K562 (cell line): ENCODE results near the gene ALAS2. TPM values are rescaled to one million over a fixed set of nuclear protein-coding genes. Genes with fewer than 3 reads are reported as not detected.
"Not testable (repeated sequence)": the region's sequence is repeated elsewhere in the genome, so short reads cannot be mapped to it uniquely, and the experiment has no call there.

ENCODE experiments used
- ATAC-seq: fragments of 200-7000 bp; cut with Tn5 transposase; 3 replicates; pipeline ENCODE4 v1.9.1; 2020; ENCODE audit warnings: moderate library complexity
- BruUV-seq: library from RNA; stranded (reverse); fragments of 400-500 nt; replicated peaks from 2 replicates; lab custom pipeline; 2021; lab: Mats Ljungman, UMichigan
- CTCF ChIA-PET: fragments of 300-600 bp; formaldehyde crosslinking; extraction: SDS; loops from one replicate; lab custom pipeline; 2021; ENCODE audit warnings: low intra/inter-chr PET ratio; lab: Yijun Ruan, JAX
- POLR2A ChIA-PET: fragments of 300-600, 350-650 bp; sonication (Branson Sonifier 250); formaldehyde crosslinking; extraction: SDS; loops from one replicate; lab custom pipeline; 2021; ENCODE audit warnings: antibody characterized with exemption, inconsistent platforms; lab: Yijun Ruan, JAX
- DNase-seq, 4 experiments: peaks; one replicate each; pipeline versions ENCODE4 v3.0.0 to v3.0.0-alpha.2; 2011 to 2018; ENCODE audit warnings: low spot score in 3 of 4, mixed read lengths in 3 of 4; ENCODE audit errors: extremely low read depth in 1 of 4
- FAIRE-seq: peaks from 2 replicates; lab custom pipeline; 2011; peaks lifted over from hg19 to GRCh38; lab: Jason Lieb, UNC
- H2AFZ ChIP-seq: 2 replicates; pipeline ENCODE4 v1.6.0; 2011; ENCODE audit warnings: low read depth, low read length, control low read depth, inconsistent platforms
- H3K27ac ChIP-seq: fragments of 200-600 bp; 3 replicates; pipeline ENCODE4 v1.8.0; 2011; ENCODE audit warnings: low read depth, mild to moderate bottlenecking, control low read depth, inconsistent platforms, low read length, moderate library complexity, mixed read lengths; ENCODE audit errors: extremely low read depth
- H3K27me3 ChIP-seq, 2 experiments: fragments of 300-600 bp in 1 of 2; 2 replicates in 1 of 2; 3 replicates in 1 of 2; pipeline versions ENCODE4 v1.6.0 to v1.8.0; 2011; ENCODE audit warnings: inconsistent platforms in 2 of 2, low read length in 2 of 2, mild to moderate bottlenecking in 1 of 2, mixed read lengths in 1 of 2, moderate library complexity in 1 of 2; ENCODE audit not compliant: control insufficient read depth in 2 of 2, insufficient read depth in 2 of 2
- H3K36me3 ChIP-seq: fragments of 300-600 bp; 3 replicates; pipeline ENCODE4 v1.8.0; 2011; ENCODE audit warnings: mild to moderate bottlenecking, low read length, inconsistent platforms; ENCODE audit not compliant: control insufficient read depth, insufficient read depth
- H3K4me1 ChIP-seq, 2 experiments: fragments of 200-600 bp in 1 of 2; replicated peaks in 1 of 2; 2 replicates in 1 of 2; 3 replicates in 1 of 2; pipeline versions ENCODE4 v1.5.1 to v1.8.0; 2011; ENCODE audit warnings: inconsistent platforms in 2 of 2, low read length in 2 of 2, mild to moderate bottlenecking in 1 of 2, mixed read lengths in 1 of 2, moderate library complexity in 1 of 2; ENCODE audit not compliant: control insufficient read depth in 2 of 2, insufficient read depth in 2 of 2
- H3K4me2 ChIP-seq: 2 replicates; pipeline ENCODE4 v1.6.1; 2011; ENCODE audit warnings: low read length, control low read depth, inconsistent platforms, mixed read lengths; ENCODE audit not compliant: insufficient read depth
- H3K4me3 ChIP-seq: fragments of 200-600 bp; sonication (generic), shearing (Covaris generic); 2 replicates; pipeline ENCODE4 v1.5.1; 2016; ENCODE audit warnings: control low read depth, inconsistent platforms
- H3K79me2 ChIP-seq: fragments of 200-600 bp; 3 replicates; pipeline ENCODE4 v1.8.0; 2011; ENCODE audit warnings: low read length, inconsistent platforms; ENCODE audit not compliant: control insufficient read depth, insufficient read depth
- H3K9ac ChIP-seq, 2 experiments: 2 replicates each; pipeline versions ENCODE4 v1.6.0 to v1.6.1; 2011; ENCODE audit warnings: low read depth in 2 of 2, low read length in 2 of 2, control low read depth in 1 of 2, inconsistent platforms in 1 of 2, mild to moderate bottlenecking in 1 of 2, mixed read lengths in 1 of 2; ENCODE audit not compliant: insufficient read depth in 1 of 2
- H3K9me1 ChIP-seq: one replicate; pipeline ENCODE4 v1.6.0; 2011; ENCODE audit warnings: inconsistent platforms, mild to moderate bottlenecking, low read length, moderate library complexity; ENCODE audit not compliant: control insufficient read depth, insufficient read depth
- H3K9me3 ChIP-seq: replicated peaks from 2 replicates; pipeline ENCODE4 v1.5.1; 2011; ENCODE audit warnings: low read depth, low read length, inconsistent platforms; ENCODE audit not compliant: control insufficient read depth, insufficient read depth
- H4K20me1 ChIP-seq: replicated peaks from 2 replicates; pipeline ENCODE4 v1.6.1; 2011; ENCODE audit warnings: low read length, inconsistent platforms, mixed read lengths; ENCODE audit not compliant: control insufficient read depth, insufficient read depth
- DIDO1 ChIP-seq: fragments of 450-650 bp; IDR thresholded peaks from 2 replicates; pipeline ENCODE4 v1.6.1; 2016; ENCODE audit warnings: low read depth, missing biosample characterization, missing genetic modification characterization
- EHMT2 ChIP-seq: fragments of 450-650 bp; IDR thresholded peaks from 2 replicates; pipeline ENCODE4 v1.6.1; 2018; ENCODE audit warnings: antibody characterized with exemption
- IRF1 ChIP-seq: sonication (generic); formaldehyde crosslinking; IDR thresholded peaks from 2 replicates; pipeline ENCODE4 v1.8.0; 2022; ENCODE audit warnings: missing genetic modification reagents, mild to moderate bottlenecking, borderline replicate concordance
- KLF16 ChIP-seq: IDR thresholded peaks from 2 replicates; pipeline ENCODE4 v1.6.1; 2016; ENCODE audit warnings: antibody characterized with exemption
- MIER1 ChIP-seq: fragments of 450-650 bp; IDR thresholded peaks from 2 replicates; pipeline ENCODE4 v1.6.1; 2016; ENCODE audit warnings: antibody characterized with exemption, mild to moderate bottlenecking, low read depth
- MYBL2 ChIP-seq, 2 experiments: fragments of 450-650 bp in 1 of 2; sonication (generic) in 1 of 2; formaldehyde crosslinking in 1 of 2; IDR thresholded peaks; 2 replicates each; pipeline versions ENCODE4 v1.6.1 to v1.8.1; 2017 to 2022; ENCODE audit warnings: borderline replicate concordance in 1 of 2, inconsistent platforms in 1 of 2, low read depth in 1 of 2, mild to moderate bottlenecking in 1 of 2, missing genetic modification reagents in 1 of 2, moderate library complexity in 1 of 2
- PRMT5 ChIP-seq: sonication (generic); formaldehyde crosslinking; IDR thresholded peaks from 2 replicates; pipeline ENCODE4 v1.5.0; 2020; ENCODE audit warnings: missing genetic modification reagents
- RAD21 ChIP-seq, 2 experiments: fragments of 250-450 bp in 1 of 2; fragments of 450-650 bp in 1 of 2; sonication (Bioruptor Pico) in 1 of 2; formaldehyde crosslinking in 1 of 2; IDR thresholded peaks in 1 of 2; conservative IDR thresholded peaks in 1 of 2; 2 replicates each; pipeline versions ENCODE4 v1.4.0 to v1.8.0; 2020 to 2022; ENCODE audit warnings: mild to moderate bottlenecking in 2 of 2, moderate library complexity in 1 of 2
- SMC3 ChIP-seq: conservative IDR thresholded peaks from 2 replicates; pipeline ENCODE4 v1.6.1; 2011; ENCODE audit warnings: low read depth, low read length, improper control_type of control experiment; ENCODE audit not compliant: insufficient read depth
- ZNF146 ChIP-seq: IDR thresholded peaks from one replicate; pipeline ENCODE4 v1.6.1; 2018; ENCODE audit warnings: missing compliant biosample characterization; ENCODE audit not compliant: unreplicated experiment
- WGBS: fragments of 100-300 bp; shearing (Covaris generic); methylation state at CpG from one replicate; pipeline ENCODE4 v1.1.6; 2016; ENCODE audit warnings: low coverage, mixed read lengths; ENCODE audit not compliant: insufficient coverage; ENCODE audit errors: missing lambda C conversion rate; 5-methylcytosine and 5-hydroxymethylcytosine counted together
- in situ Hi-C: fragments of 300-500 bp; cut with MboI; formaldehyde crosslinking; loops from 4 replicates; pipeline ENCODE4 v1.15.0; 2018; ENCODE audit warnings: inconsistent platforms, mixed read lengths
- intact Hi-C: fragments of 100-400 bp; cut with micrococcal nuclease; formaldehyde crosslinking; loops from 2 replicates; pipeline ENCODE4 v1.14.2; 2022
- polyA plus RNA-seq, 8 experiments: library from polyadenylated mRNA; depleted of rRNA in 4 of 8; stranded (reverse) in 5 of 8; unstranded in 3 of 8; fragments of >200 nt; fragmentation: Nextera tagmentation in 2 of 8; fragmentation: Illumina TruSeq in 1 of 8; extraction: Ambion mirVana in 2 of 8; extraction: Trizol in 1 of 8; gene quantifications; 2 replicates each; pipeline versions ENCODE4 v1.2.1 to v1.2.3, GENCODE V29; 2011 to 2014; ENCODE audit warnings: inconsistent platforms in 1 of 8, missing spikeins in 1 of 8
- total RNA-seq, 7 experiments: library from RNA; depleted of rRNA in 6 of 7; stranded (reverse); fragments of >200 nt in 6 of 7; fragmentation: Illumina TruSeq in 2 of 7; extraction: Trizol in 2 of 7; gene quantifications; 2 replicates each; pipeline versions ENCODE4 v1.2.1 to v1.2.3, GENCODE V29; 2011 to 2021; ENCODE audit warnings: low replicate concordance in 1 of 7
- TF ChIP-seq, protein P1 (sequence below), 2 experiments: fragments of 450-650 bp; conservative IDR thresholded peaks; 2 replicates each; pipeline ENCODE4 v1.6.1; 2017; ENCODE audit warnings: mild to moderate bottlenecking in 2 of 2, moderate library complexity in 2 of 2

The ALAS2 gene
- total and polyA plus RNA-seq, 9 of the 15 experiments (the other 6 are each of a cell fraction or from before 2014, with no cell fraction given), result 14.6 to 101 (median 33.4) TPM

GRCh38 chrX:55067180-55067579 lies 36.4 kb upstream of the ALAS2 start:
- BruUV-seq, CTCF ChIA-PET, H2AFZ ChIP-seq, H3K9ac ChIP-seq, H3K4me2 ChIP-seq, intact Hi-C loops, H3K4me1 ChIP-seq, H3K4me3 ChIP-seq, ATAC-seq, H3K36me3 ChIP-seq, H3K9me3 ChIP-seq, H3K79me2 ChIP-seq, H3K27me3 ChIP-seq, H4K20me1 ChIP-seq, FAIRE-seq, DNase-seq, POLR2A ChIA-PET, H3K27ac ChIP-seq, H3K9me1 ChIP-seq: not testable (repeated sequence)
- 0% methylated on average over 1 of the region's 2 CpGs for WGBS
- peak; percentile 73 for TF ChIP-seq ZNF146 (CRISPR knock-in tag)
- in situ Hi-C loops, result loop anchor here (25.0 kb wide), 1 partner anchor 430 kb away; no protein-coding TSS in a partner anchor

DNA sequence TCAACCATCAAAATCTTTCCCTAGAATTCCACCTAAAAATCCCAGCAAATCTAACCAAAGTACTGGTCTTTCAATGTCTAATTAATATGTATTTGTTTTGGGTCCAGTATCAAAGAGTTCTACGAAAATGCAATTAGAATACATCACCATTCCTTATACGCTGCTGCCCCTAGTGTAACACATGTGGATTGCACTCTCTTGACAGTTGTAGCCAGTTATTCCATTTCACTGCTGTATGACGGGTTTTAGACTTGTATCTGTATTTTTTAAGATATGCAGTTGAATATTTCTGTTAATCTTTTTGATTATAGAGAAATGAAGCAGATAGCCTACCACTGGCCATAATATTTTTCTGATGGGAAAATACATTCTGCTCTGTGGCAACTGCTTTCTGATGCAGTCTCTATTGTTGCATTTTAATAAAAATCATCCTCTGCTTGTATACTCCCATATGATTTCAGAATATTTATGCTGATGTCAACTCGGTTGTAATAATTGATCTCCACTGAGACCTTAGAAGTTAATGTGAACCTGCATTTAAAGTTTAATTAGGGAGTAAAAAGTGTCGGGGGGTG lies 27.0 kb upstream of the ALAS2 start:
- ChIA-PET POLR2A (no interaction called here), CTCF (interaction anchor here (0.8 kb wide), 1 partner anchor 633 kb away, joined by 3 read pairs; no protein-coding TSS in a partner anchor)
- no peaks in the 10 kb centered on the region for H3K79me2 ChIP-seq
- ATAC-seq, result peak; percentile 87
- in situ Hi-C loops (loop anchor here (25.0 kb wide), 1 partner anchor 420 kb away; no protein-coding TSS in a partner anchor), intact Hi-C loops (loop anchor here (1.0 to 10.0 kb wide), 4 partner anchors 53 to 413 kb away; partner anchors contain the start of gene APEX2)
- WGBS, result 15% methylated on average over 5 of the region's 5 CpGs
- no peak overlapping the region; the same call in 1 of the 2 replicates for H3K4me2 ChIP-seq
- peak; percentile 22 to 57 (median 32) for DNase-seq
- no peak overlapping the region for H3K9ac ChIP-seq
- H3K4me1 ChIP-seq, result peaks cover 0 to 2% of the 10 kb centered on the region in 2 experiments; a peak in 2 of 5 replicates
- BruUV-seq, result no TSS peak
- peak; percentile 80 for FAIRE-seq
- no peaks in the 10 kb centered on the region for H3K9me1 ChIP-seq
- H4K20me1 ChIP-seq, result no peaks in the 10 kb centered on the region
- H3K4me3 ChIP-seq, result no peak overlapping the region
- no peak overlapping the region for H3K27ac ChIP-seq
- H3K27me3 ChIP-seq, result no peaks in the 10 kb centered on the region
- H2AFZ ChIP-seq, result peak overlapping the region; percentile 32; the same call in 1 of the 2 replicates
- no peaks in the 10 kb centered on the region for H3K36me3 ChIP-seq
- peaks cover 2% of the 10 kb centered on the region; the same call in 1 of the 2 replicates for H3K9me3 ChIP-seq
- TF ChIP-seq EHMT2 (no peak), MIER1 (no peak), IRF1 (CRISPR knock-in tag) (no peak), MYBL2 (IDR thresholded peaks at IDR 0.05; ENCODE audit: low read depth) (no peak), MYBL2 (CRISPR knock-in tag; IDR thresholded peaks at IDR 0.05; ENCODE audit: borderline replicate concordance) (no peak), KLF16 (0 out of 2 replicates have a peak, but pooled peaks have one; percentile 36), DIDO1 (tag) (no peak), PRMT5 (CRISPR knock-in tag) (no peak), RAD21 (CRISPR knock-in tag; conservative IDR thresholded peaks at IDR 0.05 in 1 of 2, IDR thresholded peaks at IDR 0.05 in 1 of 2) (peak; percentile 79 to 89), SMC3 (peak; percentile 50; the same call in 1 of the 2 replicates)
- TF ChIP-seq, protein P1, sequence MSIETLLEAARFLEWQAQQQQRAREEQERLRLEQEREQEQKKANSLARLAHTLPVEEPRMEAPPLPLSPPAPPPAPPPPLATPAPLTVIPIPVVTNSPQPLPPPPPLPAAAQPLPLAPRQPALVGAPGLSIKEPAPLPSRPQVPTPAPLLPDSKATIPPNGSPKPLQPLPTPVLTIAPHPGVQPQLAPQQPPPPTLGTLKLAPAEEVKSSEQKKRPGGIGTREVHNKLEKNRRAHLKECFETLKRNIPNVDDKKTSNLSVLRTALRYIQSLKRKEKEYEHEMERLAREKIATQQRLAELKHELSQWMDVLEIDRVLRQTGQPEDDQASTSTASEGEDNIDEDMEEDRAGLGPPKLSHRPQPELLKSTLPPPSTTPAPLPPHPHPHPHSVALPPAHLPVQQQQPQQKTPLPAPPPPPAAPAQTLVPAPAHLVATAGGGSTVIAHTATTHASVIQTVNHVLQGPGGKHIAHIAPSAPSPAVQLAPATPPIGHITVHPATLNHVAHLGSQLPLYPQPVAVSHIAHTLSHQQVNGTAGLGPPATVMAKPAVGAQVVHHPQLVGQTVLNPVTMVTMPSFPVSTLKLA (conservative IDR thresholded peaks at IDR 0.05), result 0 out of 4 replicates have a peak, but pooled peaks of 1 of the 2 experiments have one; percentile 29
